Erythroblast (primary cell): ENCODE measurements around the gene FHAD1.
A peak's percentile ranks its signal among the peaks of the same experiment; 100 is the strongest.

Source experiments
- DNase-seq, 2 experiments: peaks; one replicate each; lab custom pipeline; 2025; lab: John Stamatoyannopoulos, UW
- GATA1 ChIP-seq: IDR thresholded peaks from 2 replicates; pipeline ENCODE4 v1.6.1; 2011; ENCODE audit warnings: low read depth, mild to moderate bottlenecking, control low read depth, low read length, moderate library complexity
- POLR2A ChIP-seq: IDR thresholded peaks from 2 replicates; pipeline ENCODE4 v1.6.1; 2011; ENCODE audit warnings: mild to moderate bottlenecking, low read length

FHAD1 gene

GRCh38 chr1:15315815-15316214 is 68.8 kb downstream of the FHAD1 start:
- DNase-seq: no peak

GRCh38 chr1:15316510-15316909 is 69.5 kb downstream of the FHAD1 start:
- TF ChIP-seq GATA1 (no peak), POLR2A (no peak)
- no peak for DNase-seq

More at GRCh38 chr1:15315815-15316214, 68.8 kb downstream of the FHAD1 start:
- TF ChIP-seq POLR2A: no peak
- no peak for TF ChIP-seq GATA1

- DNase-seq: no peak
- no peak for TF ChIP-seq GATA1
- no peak for TF ChIP-seq POLR2A
These were observed 73.2 kb downstream of the FHAD1 start for GRCh38 chr1:15320267-15320666.

GRCh38 chr1:15321601-15322000 is 74.6 kb downstream of the FHAD1 start:
- DNase-seq: no peak
- TF ChIP-seq GATA1 (no peak), POLR2A (no peak)

- peak; percentile 22 to 55 for DNase-seq
- TF ChIP-seq POLR2A (no peak), GATA1 (no peak)
These were observed 75.8 kb downstream of the FHAD1 start for GRCh38 chr1:15322648-15323350.

- TF ChIP-seq GATA1: no peak
- TF ChIP-seq POLR2A: no peak
- peak; percentile 66 to 82 for DNase-seq
These were observed 76.4 kb downstream of the FHAD1 start for GRCh38 chr1:15323351-15323988.

- TF ChIP-seq GATA1 (no peak), POLR2A (no peak)
- DNase-seq: no peak
These were observed 77.2 kb downstream of the FHAD1 start for GRCh38 chr1:15323989-15324868.

GRCh38 chr1:15324869-15325335 is 77.9 kb downstream of the FHAD1 start:
- DNase-seq: no peak
- no peak for TF ChIP-seq GATA1
- no peak for TF ChIP-seq POLR2A

GRCh38 chr1:15325375-15326085 is 78.5 kb downstream of the FHAD1 start:
- DNase-seq: no peak
- TF ChIP-seq POLR2A: no peak
- no peak for TF ChIP-seq GATA1

- DNase-seq: no peak
- no peak for TF ChIP-seq POLR2A
- TF ChIP-seq GATA1: no peak
These were observed 79.9 kb downstream of the FHAD1 start for GRCh38 chr1:15326691-15327588.

GRCh38 chr1:15328351-15329103 is 81.5 kb downstream of the FHAD1 start:
- TF ChIP-seq GATA1 (no peak), POLR2A (no peak)
- DNase-seq: peak in 1 of 2 experiments; percentile 16
